Epithelial cell of proximal tubule (primary cell): ENCODE measurements around the gene DAAM2. TPM values are rescaled to one million over a fixed set of nuclear protein-coding genes. Genes with fewer than 3 reads are reported as not detected.

Experiments
- DNase-seq: peaks from one replicate; pipeline ENCODE4 v3.0.0-alpha.2; 2011; ENCODE audit warnings: low read depth
- H3K4me3 ChIP-seq: 2 replicates; pipeline ENCODE4 v1.5.1; 2011; ENCODE audit warnings: low read depth, mild to moderate bottlenecking, low read length
- CTCF ChIP-seq: conservative IDR thresholded peaks from 2 replicates; pipeline ENCODE4 v1.5.1; 2012; ENCODE audit warnings: low read depth, mild to moderate bottlenecking, low read length
- total RNA-seq: library from RNA; depleted of rRNA; stranded (reverse); fragments of >200 nt; gene quantifications from 2 replicates; pipeline ENCODE4 v1.2.3, GENCODE V29; 2015

DAAM2 gene
- total RNA-seq, 1 donor from 2014 or later: 0.35 TPM

- DNase-seq: no peak
- no peak for TF ChIP-seq CTCF
- no peak overlapping the region for H3K4me3 ChIP-seq
These were observed 57.6 kb downstream of the DAAM2 start for GRCh38 chr6:39849764-39850163.

GRCh38 chr6:39850736-39851297 is 58.6 kb downstream of the DAAM2 start:
- no peak for TF ChIP-seq CTCF
- no peak overlapping the region for H3K4me3 ChIP-seq
- no peak for DNase-seq

- no peak for DNase-seq
- H3K4me3 ChIP-seq: no peak overlapping the region
- TF ChIP-seq CTCF: no peak
These were observed 59.2 kb downstream of the DAAM2 start for GRCh38 chr6:39851331-39851730.

GRCh38 chr6:39852324-39852723 is 60.1 kb downstream of the DAAM2 start:
- TF ChIP-seq CTCF: no peak
- DNase-seq: no peak
- no peak overlapping the region for H3K4me3 ChIP-seq

GRCh38 chr6:39853604-39854003 is 61.4 kb downstream of the DAAM2 start:
- no peak overlapping the region for H3K4me3 ChIP-seq
- DNase-seq: no peak
- TF ChIP-seq CTCF: no peak

- H3K4me3 ChIP-seq: no peak overlapping the region
- no peak for DNase-seq
- no peak for TF ChIP-seq CTCF
These were observed 63.3 kb downstream of the DAAM2 start for GRCh38 chr6:39855356-39855995.

GRCh38 chr6:39859025-39859424 is 66.8 kb downstream of the DAAM2 start:
- TF ChIP-seq CTCF: no peak
- DNase-seq: no peak
- H3K4me3 ChIP-seq: no peak overlapping the region
